HEK293 (cell line): ENCODE results near the gene IFFO2.

Experiments
- CTCF ChIP-seq: fragments of 450-650 bp; formaldehyde crosslinking; IDR thresholded peaks from 2 replicates; pipeline ENCODE4 v1.5.1; 2016; ENCODE audit warnings: missing biosample characterization, missing genetic modification characterization
- GLI2 ChIP-seq: fragments of 450-650 bp; formaldehyde crosslinking; IDR thresholded peaks from 2 replicates; pipeline ENCODE4; 2017; ENCODE audit warnings: missing biosample characterization, missing genetic modification characterization, low read depth, borderline replicate concordance
- HOXA7 ChIP-seq: sonication (generic); formaldehyde crosslinking; IDR thresholded peaks from 2 replicates; pipeline ENCODE4 v1.8.1; 2022; ENCODE audit warnings: missing genetic modification reagents, borderline replicate concordance
- PBX3 ChIP-seq: sonication (generic); formaldehyde crosslinking; IDR thresholded peaks from 2 replicates; pipeline ENCODE4 v1.8.1; 2022; ENCODE audit warnings: mild to moderate bottlenecking, moderate library complexity, missing genetic modification reagents
- REST ChIP-seq: fragments of 450-650 bp; formaldehyde crosslinking; IDR thresholded peaks from 2 replicates; pipeline ENCODE4 v1.5.1; 2016; ENCODE audit warnings: missing biosample characterization, missing genetic modification characterization
- ZNF121 ChIP-seq: fragments of 450-650 bp; formaldehyde crosslinking; IDR thresholded peaks from 2 replicates; pipeline ENCODE4 v1.5.1; 2016; ENCODE audit warnings: missing biosample characterization, missing genetic modification characterization
- ZNF501 ChIP-seq: fragments of 450-650 bp; formaldehyde crosslinking; IDR thresholded peaks from 2 replicates; pipeline ENCODE4 v1.5.1; 2016; ENCODE audit warnings: missing biosample characterization, missing genetic modification characterization
- ZNF510 ChIP-seq: fragments of 450-650 bp; formaldehyde crosslinking; IDR thresholded peaks from 2 replicates; pipeline ENCODE4 v1.5.1; 2018; ENCODE audit warnings: mild to moderate bottlenecking, missing genetic modification characterization, missing biosample characterization; ENCODE audit not compliant: insufficient replicate concordance
- ZNF785 ChIP-seq: fragments of 450-650 bp; formaldehyde crosslinking; IDR thresholded peaks from 2 replicates; pipeline ENCODE4 v1.5.1; 2016; ENCODE audit warnings: missing biosample characterization, missing genetic modification characterization
- TF ChIP-seq, protein P1 (sequence below): fragments of 450-650 bp; formaldehyde crosslinking; IDR thresholded peaks from 2 replicates; pipeline ENCODE4 v1.5.1; 2016; ENCODE audit warnings: missing biosample characterization, missing genetic modification characterization, low read depth

- no peak for TF ChIP-seq ZNF510 (tag by site-specific recombination)
- TF ChIP-seq CTCF (tag by site-specific recombination) = no peak
- no peak for TF ChIP-seq HOXA7 (CRISPR knock-in tag)
- TF ChIP-seq REST (tag by site-specific recombination) = no peak
- no peak for TF ChIP-seq GLI2
- no peak for TF ChIP-seq ZNF121 (tag by site-specific recombination)
- TF ChIP-seq ZNF501 (tag by site-specific recombination) = no peak
- TF ChIP-seq, protein P1, sequence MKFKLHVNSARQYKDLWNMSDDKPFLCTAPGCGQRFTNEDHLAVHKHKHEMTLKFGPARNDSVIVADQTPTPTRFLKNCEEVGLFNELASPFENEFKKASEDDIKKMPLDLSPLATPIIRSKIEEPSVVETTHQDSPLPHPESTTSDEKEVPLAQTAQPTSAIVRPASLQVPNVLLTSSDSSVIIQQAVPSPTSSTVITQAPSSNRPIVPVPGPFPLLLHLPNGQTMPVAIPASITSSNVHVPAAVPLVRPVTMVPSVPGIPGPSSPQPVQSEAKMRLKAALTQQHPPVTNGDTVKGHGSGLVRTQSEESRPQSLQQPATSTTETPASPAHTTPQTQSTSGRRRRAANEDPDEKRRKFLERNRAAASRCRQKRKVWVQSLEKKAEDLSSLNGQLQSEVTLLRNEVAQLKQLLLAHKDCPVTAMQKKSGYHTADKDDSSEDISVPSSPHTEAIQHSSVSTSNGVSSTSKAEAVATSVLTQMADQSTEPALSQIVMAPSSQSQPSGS = no peak
- no peak for TF ChIP-seq ZNF785 (tag by site-specific recombination)
- TF ChIP-seq PBX3 (CRISPR knock-in tag) = no peak
These were observed 32.8 kb upstream of the IFFO2 start for GRCh38 chr1:18989176-18989799.
